IPS DF 6.9 (cell line): ENCODE data around the gene FOXK2.

Experiments
- DNase-seq: peaks from one replicate; pipeline ENCODE4 v3.0.0-alpha.2; 2013; ENCODE audit warnings: low read depth, low spot score
- H3K27ac ChIP-seq: one replicate; pipeline ENCODE4 v1.5.1; 2013; ENCODE audit warnings: low read length, control low read depth
- H3K27me3 ChIP-seq: 2 replicates; pipeline ENCODE4 v1.6.1; 2013; ENCODE audit warnings: mild to moderate bottlenecking, low read length; ENCODE audit not compliant: control insufficient read depth, insufficient read depth
- H3K36me3 ChIP-seq: 2 replicates; pipeline ENCODE4 v1.6.1; 2013; ENCODE audit warnings: low read length; ENCODE audit not compliant: control insufficient read depth, insufficient read depth
- H3K4me1 ChIP-seq: 2 replicates; pipeline ENCODE4 v1.6.1; 2013; ENCODE audit warnings: low read length; ENCODE audit not compliant: control insufficient read depth, insufficient read depth
- H3K4me3 ChIP-seq: 2 replicates; pipeline ENCODE4 v1.5.1; 2013; ENCODE audit warnings: mild to moderate bottlenecking, low read length
- H3K9me3 ChIP-seq: 2 replicates; pipeline ENCODE4 v1.6.1; 2013; ENCODE audit warnings: low read length, inconsistent platforms; ENCODE audit not compliant: control insufficient read depth, insufficient read depth
- WGBS: extraction: QIAGEN DNeasy Blood & Tissue Kit; methylation state at CpG from one replicate; pipeline ENCODE4 v1.1.7; 2013; ENCODE audit warnings: mixed read lengths, missing lambda C conversion rate; ENCODE audit not compliant: insufficient read length, insufficient coverage; 5-methylcytosine and 5-hydroxymethylcytosine counted together

Gene FOXK2

DNA sequence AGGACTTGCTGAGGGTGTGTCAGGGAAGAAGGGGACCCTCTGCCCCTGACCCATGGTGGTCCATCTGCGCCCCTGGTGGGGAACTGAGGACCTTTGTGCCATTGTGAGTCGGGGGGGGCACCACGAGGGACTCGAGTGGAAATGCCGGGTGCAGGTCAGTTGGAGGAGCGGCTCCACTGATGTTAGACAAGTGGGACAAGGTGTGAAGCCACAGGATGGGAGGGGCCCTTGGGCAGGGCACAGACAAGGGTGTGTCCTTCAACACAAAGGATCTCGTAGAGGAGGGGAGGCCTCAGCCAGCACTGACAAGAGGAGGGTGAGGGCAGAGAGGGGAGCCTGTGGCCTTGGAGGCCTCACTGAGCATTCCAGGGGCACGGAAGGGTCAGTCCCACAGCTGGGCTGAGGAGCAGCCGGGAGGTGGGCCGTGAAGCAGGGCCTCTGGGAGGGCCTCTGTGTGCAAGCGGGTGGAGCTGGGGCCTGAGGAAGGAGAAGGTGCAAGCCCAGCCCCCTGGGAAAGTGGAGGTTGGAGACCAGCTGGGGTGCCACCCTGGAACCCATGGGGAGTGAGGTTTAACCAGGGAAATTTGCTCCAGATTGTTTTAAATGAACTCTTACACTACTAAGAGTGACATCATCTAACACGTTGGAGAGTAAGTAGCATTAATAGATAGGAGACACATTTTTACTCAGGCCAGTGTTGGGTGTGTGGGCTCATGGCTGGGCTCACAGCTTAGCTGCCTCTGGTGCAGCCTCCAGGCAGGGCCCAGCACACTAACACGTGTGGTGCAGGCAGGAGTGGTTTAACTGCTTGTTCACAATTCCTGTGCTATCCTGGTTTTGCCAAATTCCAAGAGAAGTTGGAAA is 33.1 kb upstream of the FOXK2 start:
- Histone ChIP-seq H3K4me3 (no peak overlapping the region), H3K27ac (no peak overlapping the region), H3K36me3 (peaks cover 11% of the 10 kb centered on the region), H3K4me1 (no peaks in the 10 kb centered on the region), H3K27me3 (no peaks in the 10 kb centered on the region), H3K9me3 (no peaks in the 10 kb centered on the region)
- no peak for DNase-seq
- WGBS = no CpG with 5 or more reads among the region's 13 CpGs

DNA sequence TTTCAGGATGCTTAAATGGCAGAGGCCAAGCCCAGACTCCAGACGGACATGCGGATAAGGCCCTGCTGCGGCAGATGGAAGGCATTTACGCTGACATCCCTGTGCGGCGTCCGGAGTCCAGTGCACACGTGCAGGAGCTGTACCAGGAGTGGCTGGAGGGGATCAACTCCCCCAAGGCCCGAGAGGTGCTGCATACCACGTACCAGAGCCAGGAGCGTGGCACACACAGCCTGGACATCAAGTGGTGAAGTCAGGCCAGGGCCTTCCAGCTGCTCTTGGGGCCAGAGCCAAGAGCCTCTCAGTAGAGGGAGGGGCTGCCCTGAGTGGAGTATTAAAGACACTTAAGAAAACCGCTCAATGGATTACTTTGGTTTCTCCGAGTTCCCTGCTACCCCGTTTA is 31.6 kb upstream of the FOXK2 start:
- DNase-seq = no peak
- no CpG with 5 or more reads among the region's 14 CpGs for WGBS
- H3K36me3 ChIP-seq = peaks cover 11% of the 10 kb centered on the region
- H3K4me1 ChIP-seq = no peaks in the 10 kb centered on the region
- no peaks in the 10 kb centered on the region for H3K27me3 ChIP-seq
- H3K9me3 ChIP-seq = no peaks in the 10 kb centered on the region
- no peak overlapping the region for H3K4me3 ChIP-seq
- no peak overlapping the region for H3K27ac ChIP-seq

DNA sequence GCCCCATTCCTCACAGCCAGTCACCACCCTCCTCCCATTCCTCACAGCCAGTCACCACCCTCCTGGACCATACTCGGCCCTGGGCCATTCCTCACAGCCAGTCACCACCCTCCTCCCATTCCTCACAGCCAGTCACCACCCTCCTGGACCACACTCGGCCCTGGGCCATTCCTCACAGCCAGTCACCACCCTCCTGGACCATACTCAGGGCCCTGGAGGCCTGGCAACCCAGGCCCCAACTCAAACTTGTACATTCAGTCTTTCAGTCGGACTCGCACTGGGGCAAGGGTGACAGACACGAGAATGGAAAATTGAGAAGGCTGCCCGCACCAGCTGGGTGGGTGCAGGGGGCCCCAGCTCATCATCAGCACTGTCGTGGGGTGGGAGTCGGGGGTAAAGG is 30.4 kb upstream of the FOXK2 start:
- peaks cover 11% of the 10 kb centered on the region for H3K36me3 ChIP-seq
- no peak overlapping the region for H3K27ac ChIP-seq
- no peak for DNase-seq

DNA sequence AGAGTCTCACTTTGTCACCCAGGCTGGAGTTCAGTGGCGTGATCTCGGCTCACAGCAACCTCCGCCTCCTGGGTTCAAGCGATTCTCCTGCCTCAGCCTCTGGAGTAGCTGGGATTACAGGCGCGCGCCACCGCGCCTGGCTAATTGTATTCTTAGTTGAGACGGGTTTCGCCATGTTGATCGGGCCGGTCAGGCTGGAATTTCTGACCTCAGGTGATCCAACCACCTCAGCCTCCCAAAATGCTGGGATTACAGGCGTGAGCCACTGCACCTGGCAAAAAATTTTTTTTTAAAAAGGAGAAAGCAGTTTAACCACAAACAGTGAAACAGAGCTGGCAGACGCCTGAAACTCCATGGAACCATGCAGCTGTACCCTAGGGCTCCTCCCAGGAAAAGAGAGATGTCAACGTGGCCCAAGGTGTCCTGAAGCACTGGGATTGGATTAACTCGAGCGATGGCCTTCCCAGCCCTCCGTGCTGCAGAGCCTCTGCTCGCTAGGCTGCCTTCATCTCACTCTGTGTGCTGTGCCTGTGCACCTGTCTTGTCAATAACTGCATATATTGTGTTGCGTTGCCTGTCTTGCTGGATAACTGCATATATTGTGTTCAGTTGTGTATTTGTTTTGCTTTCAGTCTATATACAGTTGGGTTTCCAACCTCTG is 29.6 kb upstream of the FOXK2 start:
- WGBS = no CpG with 5 or more reads among the region's 21 CpGs
- Histone ChIP-seq H3K27me3 (no peaks in the 10 kb centered on the region), H3K4me3 (no peak overlapping the region), H3K9me3 (no peaks in the 10 kb centered on the region), H3K4me1 (no peaks in the 10 kb centered on the region), H3K36me3 (peaks cover 7% of the 10 kb centered on the region), H3K27ac (no peak overlapping the region)
- no peak for DNase-seq

More for the DNA sequence above, 30.4 kb upstream of the FOXK2 start:
- Histone ChIP-seq H3K4me1 (no peaks in the 10 kb centered on the region), H3K9me3 (no peaks in the 10 kb centered on the region), H3K27me3 (no peaks in the 10 kb centered on the region), H3K4me3 (no peak overlapping the region)
- WGBS = no CpG with 5 or more reads among the region's 8 CpGs

DNA sequence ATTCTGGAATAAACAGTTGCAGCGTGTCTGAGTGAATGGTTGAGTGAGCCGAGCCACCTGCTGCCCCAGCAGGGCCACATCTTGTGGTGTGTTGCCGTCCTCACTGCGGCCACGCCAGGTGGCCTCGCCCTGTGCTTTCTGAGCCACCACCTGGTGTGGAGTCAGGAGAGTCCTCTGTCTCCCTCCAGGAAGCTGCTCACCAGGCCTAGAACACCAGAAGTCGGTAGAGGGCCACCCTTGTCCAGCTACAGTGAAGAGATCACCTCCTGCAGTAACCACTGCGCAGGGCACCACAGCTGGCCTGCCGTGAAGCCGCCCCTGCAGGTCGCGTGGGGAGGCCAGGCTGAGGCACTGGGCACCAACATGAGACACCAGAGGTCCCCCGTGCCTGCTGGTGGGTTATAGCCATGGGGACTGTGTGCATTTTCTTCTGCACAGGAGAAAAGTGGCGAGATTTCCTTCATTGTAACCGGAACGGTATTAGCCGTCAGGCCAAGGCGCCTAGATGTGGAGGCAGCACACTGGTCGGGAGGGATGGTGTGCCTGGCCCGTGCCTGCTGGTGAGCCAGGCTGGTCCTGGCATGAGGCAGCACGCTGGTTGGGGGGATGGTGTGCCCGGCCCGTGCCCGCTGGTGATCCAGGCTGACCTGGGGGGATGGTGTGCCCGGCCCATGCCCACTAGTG is 28.9 kb upstream of the FOXK2 start:
- no peak for DNase-seq
- H3K9me3 ChIP-seq = no peaks in the 10 kb centered on the region
- H3K36me3 ChIP-seq = peaks cover 7% of the 10 kb centered on the region
- H3K27me3 ChIP-seq = no peaks in the 10 kb centered on the region
- H3K4me3 ChIP-seq = no peak overlapping the region
- no peaks in the 10 kb centered on the region for H3K4me1 ChIP-seq
- no peak overlapping the region for H3K27ac ChIP-seq
- WGBS = no CpG with 5 or more reads among the region's 25 CpGs

DNA sequence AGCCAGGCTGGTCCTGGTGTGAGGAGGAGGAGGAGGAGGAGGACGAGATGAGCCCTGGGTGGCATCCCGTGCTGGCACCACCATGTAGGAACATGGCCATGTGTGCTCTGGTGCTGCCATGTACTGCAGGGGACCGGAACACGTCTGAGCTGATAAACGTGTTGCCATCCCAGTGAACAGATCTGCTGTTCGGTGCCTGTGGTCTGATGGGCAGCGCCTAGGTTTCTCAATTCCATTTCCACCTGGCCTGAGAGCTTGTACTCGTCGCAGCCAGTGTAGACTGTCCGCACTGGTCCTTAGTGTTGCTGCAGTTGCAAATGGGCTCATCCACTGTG is 28.4 kb upstream of the FOXK2 start:
- Histone ChIP-seq H3K27ac (no peak overlapping the region), H3K4me1 (0 out of 2 replicates have a peak, but pooled peaks cover 5% of the 10 kb centered on the region), H3K36me3 (peaks cover 7% of the 10 kb centered on the region), H3K9me3 (no peaks in the 10 kb centered on the region), H3K27me3 (no peaks in the 10 kb centered on the region), H3K4me3 (no peak overlapping the region)
- DNase-seq = no peak
- WGBS = no CpG with 5 or more reads among the region's 10 CpGs

DNA sequence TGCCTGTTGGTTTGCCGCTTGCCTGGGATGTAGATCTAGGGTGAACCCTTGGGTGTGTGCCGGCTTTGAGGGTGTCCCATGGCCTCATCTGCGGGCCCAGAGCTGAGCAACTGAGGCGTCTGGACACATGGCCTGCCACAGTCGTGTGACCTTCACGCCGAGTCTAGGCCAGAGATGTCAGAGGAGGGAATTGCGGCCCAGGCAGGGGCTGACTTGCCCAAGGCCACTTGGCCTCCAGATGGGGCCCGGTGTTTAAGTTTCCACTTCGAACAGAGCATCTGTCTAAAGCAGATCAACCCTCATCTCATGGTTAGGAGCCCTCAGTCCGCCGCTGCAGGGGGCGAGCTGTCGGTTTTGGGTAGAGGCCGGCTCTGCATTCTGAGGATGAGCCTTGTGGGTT is 28.0 kb upstream of the FOXK2 start:
- DNase-seq = no peak
- H3K27me3 ChIP-seq = no peaks in the 10 kb centered on the region
- H3K4me3 ChIP-seq = no peak overlapping the region
- no peaks in the 10 kb centered on the region for H3K9me3 ChIP-seq
- peaks cover 5% of the 10 kb centered on the region; the same call in 1 of the 2 replicates for H3K4me1 ChIP-seq
- peaks cover 7% of the 10 kb centered on the region for H3K36me3 ChIP-seq
- no peak overlapping the region for H3K27ac ChIP-seq
- no CpG with 5 or more reads among the region's 15 CpGs for WGBS

DNA sequence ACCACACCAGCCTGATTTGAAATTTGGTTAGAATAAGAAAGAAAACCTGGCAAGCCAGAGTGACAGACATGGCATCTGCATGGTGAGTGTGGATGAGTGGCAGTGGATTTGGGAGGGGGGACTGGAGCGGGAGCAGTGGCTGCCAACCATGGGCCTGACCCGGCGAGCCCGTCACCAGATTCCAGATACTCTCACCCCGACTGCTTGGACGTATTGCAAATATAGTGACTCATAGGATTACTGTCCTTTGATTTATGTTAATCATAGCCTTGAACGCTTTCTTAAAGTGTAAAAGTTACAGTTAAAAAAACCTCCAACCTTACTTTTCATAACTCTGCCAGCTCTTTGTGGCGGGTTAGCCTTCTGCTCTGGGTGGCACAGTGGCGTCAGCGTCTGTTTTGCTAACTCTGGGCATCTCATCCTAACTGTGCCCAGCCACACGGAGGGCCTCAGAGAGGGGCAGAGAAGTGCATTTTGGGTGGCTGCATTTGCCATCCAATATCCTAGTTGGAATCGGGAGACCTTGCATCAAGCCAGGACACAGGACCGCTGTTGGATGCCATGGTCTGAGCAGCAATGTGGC is 26.8 kb upstream of the FOXK2 start:
- no peak for DNase-seq
- no peak overlapping the region for H3K4me3 ChIP-seq
- no peaks in the 10 kb centered on the region for H3K9me3 ChIP-seq
- peaks cover 3% of the 10 kb centered on the region; the same call in 1 of the 2 replicates for H3K36me3 ChIP-seq
- peaks cover 8% of the 10 kb centered on the region; the same call in 1 of the 2 replicates for H3K4me1 ChIP-seq
- no peak overlapping the region for H3K27ac ChIP-seq
- H3K27me3 ChIP-seq = no peaks in the 10 kb centered on the region; the same call in 1 of the 2 replicates
- no CpG with 5 or more reads among the region's 13 CpGs for WGBS

DNA sequence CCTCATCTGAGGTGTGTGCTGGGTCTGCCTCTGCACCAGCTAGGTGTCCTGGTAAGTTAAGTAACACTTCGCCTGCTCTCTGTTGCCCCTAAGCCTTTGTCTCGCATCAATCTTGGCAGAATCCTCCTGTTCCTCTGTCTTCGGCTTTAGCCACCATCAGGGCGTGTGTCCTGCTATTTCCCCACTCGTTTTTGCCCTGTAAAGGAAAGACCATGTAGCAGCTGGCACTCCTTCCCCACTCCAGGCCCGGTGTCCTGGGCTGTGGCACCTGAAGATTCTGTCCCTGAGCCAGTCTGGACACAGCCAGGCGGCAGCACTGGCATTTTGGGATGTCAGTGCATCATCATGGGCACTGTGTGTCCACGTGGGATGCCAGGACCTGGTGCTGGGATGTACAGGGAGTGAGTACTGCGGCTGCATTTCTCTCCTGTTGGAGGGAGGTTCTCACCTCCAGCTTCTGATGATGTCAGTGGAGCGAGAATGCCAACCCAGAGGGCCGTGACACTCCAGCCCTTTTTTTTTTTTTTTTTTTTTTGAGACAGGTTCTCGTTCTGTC is 26.2 kb upstream of the FOXK2 start:
- Histone ChIP-seq H3K36me3 (no peaks in the 10 kb centered on the region; the same call in 1 of the 2 replicates), H3K9me3 (no peaks in the 10 kb centered on the region), H3K27ac (no peak overlapping the region), H3K4me1 (peaks cover 8% of the 10 kb centered on the region; the same call in 1 of the 2 replicates), H3K4me3 (no peak overlapping the region), H3K27me3 (peaks cover 2% of the 10 kb centered on the region; the same call in 1 of the 2 replicates)
- no peak for DNase-seq
- WGBS = no CpG with 5 or more reads among the region's 12 CpGs
